GM19324 (cell line): ENCODE data around the gene LTV1.
"Not testable (repeated sequence)": the region's sequence is repeated elsewhere in the genome, so short reads cannot be mapped to it uniquely, and the experiment has no call there.

Source experiments
- ATAC-seq: cut with Tn5 transposase; IDR thresholded peaks from one replicate; pipeline ENCODE4 v1.9.1; 2021; ENCODE audit warnings: mild to moderate bottlenecking, moderate library complexity; ENCODE audit not compliant: unreplicated experiment, low FRiP score

The LTV1 gene

GRCh38 chr6:143840595-143841265 lies 2.4 kb upstream of the LTV1 start:
- ATAC-seq: no peak

GRCh38 chr6:143842461-143842901 lies 657 bp upstream of the LTV1 start:
- no peak for ATAC-seq

DNA sequence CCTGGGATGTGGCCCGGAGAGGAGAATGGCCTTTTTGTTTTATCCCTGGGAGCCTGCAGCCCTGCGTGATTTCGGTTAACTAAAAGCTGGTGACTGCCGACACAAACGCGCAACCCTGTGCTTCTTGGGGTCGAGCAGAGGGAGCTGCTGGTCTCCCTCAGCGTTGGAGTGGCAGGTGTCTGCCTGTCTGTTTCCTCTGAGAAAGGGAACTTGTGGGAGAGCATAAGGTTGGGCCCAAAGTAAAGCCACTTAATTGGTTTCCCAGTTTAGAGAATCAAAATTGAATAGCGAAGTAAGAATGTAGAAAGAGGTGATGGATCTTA lies 500 bp downstream of the LTV1 start:
- peak; percentile 1 for ATAC-seq

GRCh38 chr6:143844006-143844405 lies 868 bp downstream of the LTV1 start:
- ATAC-seq: no peak

DNA sequence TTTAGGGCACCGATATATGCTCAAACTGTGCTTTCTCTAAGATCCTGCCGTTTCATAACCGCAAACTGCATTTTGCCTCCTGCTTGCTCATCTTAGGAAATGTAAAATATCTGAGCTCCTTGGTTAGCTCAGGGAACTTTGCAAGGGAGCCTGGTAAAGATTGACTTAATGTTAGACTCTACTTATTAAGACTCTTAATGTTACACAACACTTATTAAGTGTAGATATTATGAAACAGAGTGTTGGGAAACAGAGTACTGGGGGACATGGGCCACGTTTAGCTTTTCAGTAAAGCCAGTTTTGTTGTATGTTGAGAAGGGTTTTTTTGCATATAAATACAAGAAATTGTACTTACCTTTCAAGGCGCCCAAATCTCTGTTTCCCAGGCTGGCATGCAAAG lies 1.9 kb downstream of the LTV1 start:
- no peak for ATAC-seq

DNA sequence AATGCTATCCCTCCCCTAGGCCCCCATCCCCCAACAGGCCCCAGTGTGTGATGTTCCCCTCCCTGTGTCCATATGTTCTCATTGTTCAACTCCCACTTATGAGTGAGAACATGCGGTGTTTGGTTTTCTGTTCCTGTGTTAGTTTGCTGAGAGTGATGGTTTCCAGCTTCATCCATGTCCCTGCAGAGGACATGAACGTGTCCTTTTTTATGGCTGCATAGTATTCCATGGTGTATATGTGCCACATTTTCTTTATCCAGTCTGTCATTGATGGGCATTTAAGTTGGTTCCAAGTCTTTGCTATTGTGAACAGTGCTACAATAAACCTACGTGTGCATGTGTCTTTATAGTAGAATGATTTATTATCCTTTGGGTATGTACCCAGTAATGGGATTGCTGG lies 8.6 kb downstream of the LTV1 start:
- not testable (repeated sequence) for ATAC-seq

DNA sequence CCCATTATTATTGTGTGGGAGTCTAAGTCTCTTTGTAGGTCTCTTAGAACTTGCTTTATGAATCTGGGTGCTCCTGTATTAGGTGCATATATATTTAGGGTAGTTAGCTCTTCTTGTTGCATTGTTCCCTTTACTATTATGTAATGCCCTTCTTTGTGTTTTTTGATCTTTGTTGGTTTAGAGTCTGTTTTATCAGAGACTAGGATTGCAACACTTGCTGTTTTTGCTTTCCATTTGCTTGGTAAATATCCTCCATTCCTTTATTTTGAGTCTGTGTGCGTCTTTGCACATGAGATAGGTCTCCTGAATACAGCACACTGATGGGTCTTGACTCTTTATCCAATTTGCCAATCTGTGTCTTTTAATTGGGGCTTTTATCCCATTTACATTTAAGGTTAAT lies 11.9 kb downstream of the LTV1 start:
- not testable (repeated sequence) for ATAC-seq

DNA sequence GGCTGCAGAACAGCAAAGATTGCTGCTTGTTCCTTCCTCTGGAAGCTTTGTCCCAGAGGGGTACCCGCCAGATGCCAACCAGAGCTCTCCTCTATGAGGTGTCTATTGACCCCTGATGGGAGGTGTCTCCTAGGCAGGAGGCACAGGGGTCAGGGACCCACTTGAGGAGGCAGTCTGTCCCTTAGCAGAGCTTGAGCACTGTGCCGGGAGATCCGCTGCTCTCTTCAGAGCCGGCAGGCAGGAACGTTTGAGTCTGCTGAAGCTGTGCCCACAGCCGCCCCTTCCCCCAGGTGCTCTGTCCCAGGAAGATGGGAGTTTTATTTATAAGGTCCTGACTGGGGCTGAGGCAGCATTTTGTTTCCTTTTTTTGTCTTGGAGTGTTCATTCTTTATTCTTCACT lies 13.6 kb downstream of the LTV1 start:
- ATAC-seq: not testable (repeated sequence)

GRCh38 chr6:143857651-143858050 lies 14.5 kb downstream of the LTV1 start:
- ATAC-seq: no peak

- no peak for ATAC-seq
These were observed 16.9 kb downstream of the LTV1 start for GRCh38 chr6:143859891-143860660.

DNA sequence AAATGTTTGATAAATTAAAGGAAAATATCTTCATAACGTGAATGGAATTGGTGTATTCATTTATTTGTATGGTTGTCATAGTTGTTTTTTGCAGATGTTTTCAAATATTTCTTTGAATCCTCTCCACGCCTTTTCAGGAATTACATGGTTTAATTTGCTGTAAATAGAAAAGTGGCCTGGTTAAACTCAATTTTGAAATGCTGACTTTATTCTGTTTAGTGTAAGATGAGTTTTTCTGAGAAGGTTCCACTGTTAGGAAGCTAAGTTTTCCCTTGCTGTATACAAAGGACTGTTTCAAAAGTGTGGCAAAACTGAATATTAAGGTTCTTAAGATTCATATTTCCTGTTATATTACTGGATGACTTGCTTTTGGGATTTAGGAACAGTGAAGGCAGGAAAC lies 20.6 kb downstream of the LTV1 start:
- no peak for ATAC-seq

- ATAC-seq: no peak
These were observed 21.1 kb downstream of the LTV1 start, which contains the start of gene ZC2HC1B for GRCh38 chr6:143864234-143864633. TSS of gene ZC2HC1B (plus strand) at chr6:143864474. CDS start at chr6:143864540, 66 bp downstream.

GRCh38 chr6:143867236-143867635 lies 24.1 kb downstream of the LTV1 start:
- ATAC-seq: no peak

- not testable (repeated sequence) for ATAC-seq
These were observed 25.7 kb downstream of the LTV1 start for GRCh38 chr6:143868808-143869207.

GRCh38 chr6:143871202-143871730 lies 28.1 kb downstream of the LTV1 start:
- ATAC-seq: not testable (repeated sequence)

GRCh38 chr6:143872201-143872600 lies 29.1 kb downstream of the LTV1 start:
- ATAC-seq: peak; percentile 56

- not testable (repeated sequence) for ATAC-seq
These were observed 30.5 kb downstream of the LTV1 start for GRCh38 chr6:143873600-143873999.

DNA sequence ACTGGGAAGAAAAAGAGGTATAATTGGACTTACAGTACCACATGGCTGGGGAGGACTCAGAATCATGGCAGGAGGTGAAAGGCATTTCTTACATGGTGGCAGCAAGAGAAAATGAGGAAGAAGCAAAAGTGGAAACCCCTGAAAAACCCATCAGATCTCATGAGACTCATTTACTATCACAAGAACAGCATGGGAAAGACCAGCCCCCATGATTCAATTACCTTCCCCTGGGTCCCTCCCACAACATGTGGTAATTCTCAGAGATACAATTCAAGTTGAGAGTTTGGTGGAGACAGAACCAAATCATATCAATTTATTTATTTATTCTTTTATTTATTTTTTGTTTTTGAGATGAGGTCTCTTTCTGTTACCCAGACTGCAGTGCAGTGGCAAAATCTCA lies 31.4 kb downstream of the LTV1 start:
- ATAC-seq: not testable (repeated sequence)

GRCh38 chr6:143877584-143878271 lies 34.6 kb downstream of the LTV1 start:
- ATAC-seq: no peak

DNA sequence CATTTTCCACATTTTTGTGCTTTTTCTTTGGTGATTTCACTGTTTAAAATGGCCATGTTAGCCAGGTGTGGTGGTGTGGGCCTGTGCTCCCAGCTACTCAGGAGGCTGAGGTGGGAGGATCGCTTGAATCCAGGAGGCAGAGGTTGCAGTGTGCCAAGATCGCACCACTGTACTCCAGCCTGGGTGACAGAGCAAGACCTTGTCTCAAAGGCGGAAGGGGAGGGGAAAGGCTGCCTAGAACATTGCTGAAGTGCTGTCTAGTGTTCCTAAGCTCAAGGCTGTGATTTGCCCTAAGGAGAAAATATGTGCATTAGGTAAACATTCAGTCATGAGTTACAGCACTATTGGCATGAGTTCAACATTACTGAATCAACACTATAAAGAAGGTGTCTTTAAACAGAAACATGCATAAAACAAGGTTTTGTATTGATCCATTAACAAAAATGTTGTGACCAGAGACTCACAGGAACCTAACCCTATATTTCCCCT lies 35.2 kb downstream of the LTV1 start:
- ATAC-seq: no peak

- ATAC-seq: no peak
These were observed 37.3 kb downstream of the LTV1 start for GRCh38 chr6:143880412-143880811.
